Glomerular endothelial cell (primary cell): Measurements from ENCODE around the gene CDRT15. TPM values are rescaled to one million over a fixed set of nuclear protein-coding genes. Genes with fewer than 3 reads are reported as not detected.
"Not testable (repeated sequence)": the region's sequence is repeated elsewhere in the genome, so short reads cannot be mapped to it uniquely, and the experiment has no call there.

Experiments used
- DNase-seq: peaks from one replicate; pipeline ENCODE4 v3.0.0-alpha.2; 2011; ENCODE audit warnings: low read depth, low spot score; ENCODE audit errors: extremely low read depth
- total RNA-seq: library from RNA; depleted of rRNA; stranded (reverse); fragments of >200 nt; gene quantifications from 2 replicates; pipeline ENCODE4 v1.2.3, GENCODE V29; 2015

The CDRT15 gene
- total RNA-seq, 1 donor from 2014 or later = not detected

DNA sequence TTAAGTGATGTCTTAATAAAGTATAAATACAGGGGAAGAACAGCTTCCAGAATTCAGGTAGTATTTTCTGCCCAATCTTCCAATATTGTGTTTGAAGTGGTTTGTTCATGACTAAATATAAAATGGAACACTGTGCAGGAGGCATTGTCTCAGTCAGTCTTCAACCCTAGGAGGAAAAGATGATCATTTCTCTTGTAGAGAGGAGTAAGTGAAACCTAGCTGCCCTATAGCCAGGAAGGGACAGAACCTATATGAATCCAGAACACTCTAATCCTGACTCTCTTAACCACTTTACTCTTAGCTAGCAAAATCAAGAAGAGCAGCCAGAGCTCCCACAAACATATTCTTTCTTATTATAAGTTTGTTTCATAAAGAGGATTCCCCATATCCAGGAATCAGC, 45.2 kb downstream of the CDRT15 start:
- DNase-seq = not testable (repeated sequence)

DNA sequence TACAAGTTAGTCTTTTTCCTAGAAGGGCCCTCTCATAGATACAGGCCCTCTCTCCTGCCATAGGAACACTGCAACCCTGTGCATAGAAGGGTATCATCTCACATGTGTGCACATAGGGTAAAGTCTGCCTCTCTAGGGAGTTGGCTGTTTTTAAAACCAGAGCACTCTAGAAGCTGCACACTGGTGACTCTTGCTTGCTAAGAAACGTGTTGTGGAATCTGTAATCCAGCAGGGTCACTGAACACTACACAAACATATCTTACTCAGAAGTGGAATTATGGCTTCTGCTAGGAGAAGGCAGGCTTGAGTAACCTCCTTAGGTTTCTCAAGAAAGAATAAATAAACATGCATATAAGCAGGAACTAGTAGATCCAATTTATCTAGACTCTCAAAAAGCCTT, 45.9 kb downstream of the CDRT15 start:
- not testable (repeated sequence) for DNase-seq

- not testable (repeated sequence) for DNase-seq
These were observed 50.2 kb downstream of the CDRT15 start for GRCh38 chr17:14186443-14186842.

Other genes with a start within 250 kb of the CDRT15 start
- gene COX10, start 167.4 kb downstream of the CDRT15 start, total RNA-seq = 15.6 and 17.1 TPM in 2 replicates
- gene HS3ST3B1, start 64.2 kb upstream of the CDRT15 start, total RNA-seq = 7.0 and 9.4 TPM in 2 replicates